ENCODE data around the gene USP17L13.
"Not testable (repeated sequence)": the region's sequence is repeated elsewhere in the genome, so short reads cannot be mapped to it uniquely, and the experiment has no call there.

USP17L13 gene

DNA sequence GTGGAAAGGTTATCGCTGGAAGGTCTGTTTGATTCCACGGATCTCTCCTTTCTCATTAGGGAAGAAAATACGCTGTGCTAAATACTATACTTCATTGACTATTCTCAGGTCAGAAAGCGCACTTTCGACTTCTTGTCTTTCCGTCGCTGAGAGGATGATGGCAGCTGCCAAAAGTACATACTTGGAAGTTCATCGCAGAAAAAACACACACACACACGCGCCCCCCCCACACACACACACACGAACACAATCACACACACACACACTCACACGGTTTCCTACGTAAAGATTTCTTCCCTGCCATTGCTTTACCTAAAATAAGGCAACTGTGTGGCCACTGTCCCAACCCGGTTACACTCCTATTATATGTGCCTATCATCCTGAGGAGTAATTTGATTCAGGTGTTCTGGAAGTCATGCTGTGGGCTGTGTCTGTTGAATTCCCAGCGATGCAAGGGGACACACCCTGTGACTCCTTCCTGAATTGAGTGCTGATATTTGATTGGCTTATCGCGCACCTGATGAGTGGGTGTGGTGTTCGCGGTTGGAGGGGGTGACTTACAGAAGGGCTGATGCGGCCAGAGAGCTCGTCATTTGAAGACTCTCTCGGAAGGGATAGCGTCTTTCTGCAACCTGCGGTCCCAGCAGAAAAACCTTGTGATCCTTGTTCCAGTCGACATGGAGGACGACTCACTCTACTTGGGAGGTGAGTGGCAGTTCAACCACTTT lies 23.4 kb downstream of the USP17L13 start, which contains the start of gene USP17L18:
TSS of gene USP17L18 (plus strand) at position 678 of the 728 bp plus-strand sequence. CDS start at position 678, 0 bp downstream.
- not testable (repeated sequence) for H3K27ac ChIP-seq (ENCODE audit: low read length); H4K20me1 ChIP-seq (ENCODE audit: insufficient read depth, low read length); H3K79me2 ChIP-seq (ENCODE audit: low read length); H3K4me2 ChIP-seq (ENCODE audit: low read length); H3K27me3 ChIP-seq (ENCODE audit: low read depth, low read length); H3K36me3 ChIP-seq (replicated peaks; ENCODE audit: low read depth, low read length); H3K9me3 ChIP-seq (ENCODE audit: insufficient read depth, low read length); H2AFZ ChIP-seq (ENCODE audit: low read depth, low read length); H3K4me1 ChIP-seq (ENCODE audit: low read length); H3K9ac ChIP-seq (ENCODE audit: low read length); H3K4me3 ChIP-seq (ENCODE audit: low read length)

DNA sequence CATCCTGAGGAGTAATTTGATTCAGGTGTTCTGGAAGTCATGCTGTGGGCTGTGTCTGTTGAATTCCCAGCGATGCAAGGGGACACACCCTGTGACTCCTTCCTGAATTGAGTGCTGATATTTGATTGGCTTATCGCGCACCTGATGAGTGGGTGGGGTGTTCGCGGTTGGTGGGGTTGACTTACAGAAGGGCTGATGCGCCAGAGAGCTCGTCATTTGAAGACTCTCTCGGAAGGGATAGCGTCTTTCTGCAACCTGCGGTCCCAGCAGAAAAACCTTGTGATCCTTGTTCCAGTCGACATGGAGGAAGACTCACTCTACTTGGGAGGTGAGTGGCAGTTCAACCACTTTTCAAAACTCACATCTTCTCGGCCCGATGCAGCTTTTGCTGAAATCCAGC lies 28.4 kb downstream of the USP17L13 start, which contains the start of gene USP17L19:
TSS of gene USP17L19 (plus strand) at position 301 of the 400 bp plus-strand sequence. CDS start at position 301, 0 bp downstream.
- H4K20me1 ChIP-seq (ENCODE audit: insufficient read depth, low read length), result not testable (repeated sequence)

DNA sequence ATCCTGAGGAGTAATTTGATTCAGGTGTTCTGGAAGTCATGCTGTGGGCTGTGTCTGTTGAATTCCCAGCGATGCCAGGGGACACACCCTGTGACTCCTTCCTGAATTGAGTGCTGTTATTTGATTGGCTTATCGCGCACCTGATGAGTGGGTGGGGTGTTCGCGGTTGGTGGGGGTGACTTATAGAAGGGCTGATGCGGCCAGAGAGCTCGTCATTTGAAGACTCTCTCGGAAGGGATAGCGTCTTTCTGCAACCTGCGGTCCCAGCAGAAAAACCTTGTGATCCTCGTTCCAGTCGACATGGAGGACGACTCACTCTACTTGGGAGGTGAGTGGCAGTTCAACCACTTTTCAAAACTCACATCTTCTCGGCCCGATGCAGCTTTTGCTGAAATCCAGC lies 33.1 kb downstream of the USP17L13 start, which contains the start of gene USP17L20:
TSS of gene USP17L20 (plus strand) at position 301 of the 400 bp plus-strand sequence. CDS start at position 301, 0 bp downstream.
- H3K9ac ChIP-seq (ENCODE audit: low read length); H4K20me1 ChIP-seq (ENCODE audit: insufficient read depth, low read length); H3K4me2 ChIP-seq (ENCODE audit: low read length); H3K9me3 ChIP-seq (ENCODE audit: insufficient read depth, low read length); H2AFZ ChIP-seq (ENCODE audit: low read depth, low read length); H3K4me1 ChIP-seq (ENCODE audit: low read length); H3K79me2 ChIP-seq (ENCODE audit: low read length); H3K4me3 ChIP-seq (ENCODE audit: low read length); H3K27ac ChIP-seq (ENCODE audit: low read length); H3K36me3 ChIP-seq (replicated peaks; ENCODE audit: low read depth, low read length); H3K27me3 ChIP-seq (ENCODE audit: low read depth, low read length): not testable (repeated sequence)

More for the DNA sequence above, 28.4 kb downstream of the USP17L13 start, which contains the start of gene USP17L19:
- not testable (repeated sequence) for H3K79me2 ChIP-seq (ENCODE audit: low read length); H3K4me3 ChIP-seq (ENCODE audit: low read length); H3K4me2 ChIP-seq (ENCODE audit: low read length); H3K9me3 ChIP-seq (ENCODE audit: insufficient read depth, low read length); H3K9ac ChIP-seq (ENCODE audit: low read length); H3K27me3 ChIP-seq (ENCODE audit: low read depth, low read length); H3K36me3 ChIP-seq (replicated peaks; ENCODE audit: low read depth, low read length); H2AFZ ChIP-seq (ENCODE audit: low read depth, low read length); H3K4me1 ChIP-seq (ENCODE audit: low read length); H3K27ac ChIP-seq (ENCODE audit: low read length)

DNA sequence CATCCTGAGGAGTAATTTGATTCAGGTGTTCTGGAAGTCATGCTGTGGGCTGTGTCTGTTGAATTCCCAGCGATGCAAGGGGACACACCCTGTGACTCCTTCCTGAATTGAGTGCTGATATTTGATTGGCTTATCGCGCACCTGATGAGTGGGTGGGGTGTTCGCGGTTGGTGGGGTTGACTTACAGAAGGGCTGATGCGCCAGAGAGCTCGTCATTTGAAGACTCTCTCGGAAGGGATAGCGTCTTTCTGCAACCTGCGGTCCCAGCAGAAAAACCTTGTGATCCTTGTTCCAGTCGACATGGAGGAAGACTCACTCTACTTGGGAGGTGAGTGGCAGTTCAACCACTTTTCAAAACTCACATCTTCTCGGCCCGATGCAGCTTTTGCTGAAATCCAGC lies 37.9 kb downstream of the USP17L13 start, which contains the start of gene USP17L21:
TSS of gene USP17L21 (plus strand) at position 301 of the 400 bp plus-strand sequence. CDS start at position 301, 0 bp downstream.
- not testable (repeated sequence) for H2AFZ ChIP-seq (ENCODE audit: low read depth, low read length); H3K27me3 ChIP-seq (ENCODE audit: low read depth, low read length); H3K4me2 ChIP-seq (ENCODE audit: low read length); H3K9me3 ChIP-seq (ENCODE audit: insufficient read depth, low read length); H4K20me1 ChIP-seq (ENCODE audit: insufficient read depth, low read length); H3K9ac ChIP-seq (ENCODE audit: low read length); H3K79me2 ChIP-seq (ENCODE audit: low read length); H3K4me3 ChIP-seq (ENCODE audit: low read length); H3K27ac ChIP-seq (ENCODE audit: low read length); H3K4me1 ChIP-seq (ENCODE audit: low read length); H3K36me3 ChIP-seq (replicated peaks; ENCODE audit: low read depth, low read length)

DNA sequence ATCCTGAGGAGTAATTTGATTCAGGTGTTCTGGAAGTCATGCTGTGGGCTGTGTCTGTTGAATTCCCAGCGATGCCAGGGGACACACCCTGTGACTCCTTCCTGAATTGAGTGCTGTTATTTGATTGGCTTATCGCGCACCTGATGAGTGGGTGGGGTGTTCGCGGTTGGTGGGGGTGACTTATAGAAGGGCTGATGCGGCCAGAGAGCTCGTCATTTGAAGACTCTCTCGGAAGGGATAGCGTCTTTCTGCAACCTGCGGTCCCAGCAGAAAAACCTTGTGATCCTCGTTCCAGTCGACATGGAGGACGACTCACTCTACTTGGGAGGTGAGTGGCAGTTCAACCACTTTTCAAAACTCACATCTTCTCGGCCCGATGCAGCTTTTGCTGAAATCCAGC lies 42.6 kb downstream of the USP17L13 start, which contains the start of gene USP17L22:
TSS of gene USP17L22 (plus strand) at position 301 of the 400 bp plus-strand sequence. CDS start at position 301, 0 bp downstream.
- not testable (repeated sequence) for H3K9ac ChIP-seq (ENCODE audit: low read length); H3K36me3 ChIP-seq (replicated peaks; ENCODE audit: low read depth, low read length); H3K27ac ChIP-seq (ENCODE audit: low read length); H2AFZ ChIP-seq (ENCODE audit: low read depth, low read length); H3K79me2 ChIP-seq (ENCODE audit: low read length); H3K4me2 ChIP-seq (ENCODE audit: low read length); H3K4me3 ChIP-seq (ENCODE audit: low read length); H3K4me1 ChIP-seq (ENCODE audit: low read length); H4K20me1 ChIP-seq (ENCODE audit: insufficient read depth, low read length); H3K9me3 ChIP-seq (ENCODE audit: insufficient read depth, low read length); H3K27me3 ChIP-seq (ENCODE audit: low read depth, low read length)

DNA sequence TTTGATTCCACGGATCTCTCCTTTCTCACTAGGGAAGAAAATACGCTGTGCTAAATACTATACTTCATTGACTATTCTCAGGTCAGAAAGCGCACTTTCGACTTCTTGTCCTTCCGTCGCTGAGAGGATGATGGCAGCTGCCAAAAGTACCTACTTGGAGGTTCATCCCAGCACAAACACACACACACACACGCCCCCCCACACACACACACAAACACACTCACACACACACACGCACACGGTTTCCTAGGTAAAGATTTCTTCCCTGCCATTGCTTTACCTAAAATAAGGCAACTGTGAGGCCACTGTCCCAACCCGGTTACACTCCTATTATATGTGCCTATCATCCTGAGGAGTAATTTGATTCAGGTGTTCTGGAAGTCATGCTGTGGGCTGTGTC lies 47.0 kb downstream of the USP17L13 start:
- not testable (repeated sequence) for H3K27ac ChIP-seq (ENCODE audit: low read length); H3K27me3 ChIP-seq (ENCODE audit: low read depth, low read length); H3K4me2 ChIP-seq (ENCODE audit: low read length); H3K9ac ChIP-seq (ENCODE audit: low read length); H4K20me1 ChIP-seq (ENCODE audit: insufficient read depth, low read length); H3K9me3 ChIP-seq (ENCODE audit: insufficient read depth, low read length); H3K4me3 ChIP-seq (ENCODE audit: low read length); H3K79me2 ChIP-seq (ENCODE audit: low read length); H2AFZ ChIP-seq (ENCODE audit: low read depth, low read length); H3K36me3 ChIP-seq (replicated peaks; ENCODE audit: low read depth, low read length); H3K4me1 ChIP-seq (ENCODE audit: low read length)
